H1 (cell line): ENCODE data around the gene ITIH6. TPM values are rescaled to one million over a fixed set of nuclear protein-coding genes. Genes with fewer than 3 reads are reported as not detected.

Source experiments
- CTBP2 ChIP-seq: IDR thresholded peaks from 2 replicates; pipeline ENCODE4 v1.7.0; 2011; ENCODE audit warnings: borderline replicate concordance, mild to moderate bottlenecking, moderate library complexity, mixed read lengths, low read length; ENCODE audit not compliant: insufficient read depth, insufficient read length
- polyA plus RNA-seq, 7 experiments: library from polyadenylated mRNA; depleted of rRNA in 3 of 7; stranded (reverse) in 5 of 7; unstranded in 2 of 7; fragments of >200 nt in 5 of 7; fragments of 200-250 nt in 2 of 7; gene quantifications; 1 replicate in 5 of 7; 2 replicates in 1 of 7; 4 replicates in 1 of 7; pipeline versions ENCODE4 v1.2.1 to v1.2.3, GENCODE V29; 2011 to 2013; ENCODE audit warnings: missing spikeins in 2 of 7, mixed read lengths in 2 of 7
- total RNA-seq: library from RNA; stranded (reverse); fragmentation: NEBNext Ultra II Directional; extraction: Animal tissue kit (Norgen Biotek cat#: 25700); gene quantifications from 2 replicates; pipeline ENCODE4 v1.2.1, GENCODE V29; 2021
- TF ChIP-seq, protein P1 (sequence below): IDR thresholded peaks from 2 replicates; pipeline ENCODE4 v1.6.1; 2012; ENCODE audit warnings: inconsistent platforms
- TF ChIP-seq, protein P2 (sequence below): fragments of 300-600 bp; sonication (generic); IDR thresholded peaks from 2 replicates; pipeline ENCODE4 v1.7.1; 2012; ENCODE audit warnings: low read length, moderate library complexity, mild to moderate bottlenecking, inconsistent platforms; ENCODE audit not compliant: insufficient replicate concordance

ITIH6 gene
- total and polyA plus RNA-seq, 2 of the 8 experiments (the other 6 are each of a cell fraction or from before 2014, with no cell fraction given): 0.02 TPM; not detected in 1

DNA sequence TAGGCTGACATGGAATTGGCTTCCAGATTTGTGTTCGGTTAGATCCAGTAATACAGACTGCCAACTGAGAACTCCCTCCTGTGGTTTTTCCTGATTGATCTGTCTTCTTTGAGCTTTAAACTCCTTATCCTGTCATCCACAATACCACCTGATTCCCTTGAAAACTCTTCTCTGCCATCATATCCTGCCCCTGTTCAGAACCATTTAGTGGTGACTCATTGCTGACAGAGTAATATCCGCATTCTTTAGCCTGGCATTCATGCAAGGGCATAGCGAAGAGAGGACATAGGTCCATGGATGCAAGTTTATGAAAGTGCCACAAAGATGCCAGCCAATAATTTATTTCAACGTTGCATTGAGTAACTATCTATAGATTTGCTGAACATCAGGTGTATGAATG, 76.6 kb downstream of the ITIH6 start (continued):
- TF ChIP-seq, protein P1, sequence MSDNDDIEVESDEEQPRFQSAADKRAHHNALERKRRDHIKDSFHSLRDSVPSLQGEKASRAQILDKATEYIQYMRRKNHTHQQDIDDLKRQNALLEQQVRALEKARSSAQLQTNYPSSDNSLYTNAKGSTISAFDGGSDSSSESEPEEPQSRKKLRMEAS: no peak
- TF ChIP-seq, protein P2, sequence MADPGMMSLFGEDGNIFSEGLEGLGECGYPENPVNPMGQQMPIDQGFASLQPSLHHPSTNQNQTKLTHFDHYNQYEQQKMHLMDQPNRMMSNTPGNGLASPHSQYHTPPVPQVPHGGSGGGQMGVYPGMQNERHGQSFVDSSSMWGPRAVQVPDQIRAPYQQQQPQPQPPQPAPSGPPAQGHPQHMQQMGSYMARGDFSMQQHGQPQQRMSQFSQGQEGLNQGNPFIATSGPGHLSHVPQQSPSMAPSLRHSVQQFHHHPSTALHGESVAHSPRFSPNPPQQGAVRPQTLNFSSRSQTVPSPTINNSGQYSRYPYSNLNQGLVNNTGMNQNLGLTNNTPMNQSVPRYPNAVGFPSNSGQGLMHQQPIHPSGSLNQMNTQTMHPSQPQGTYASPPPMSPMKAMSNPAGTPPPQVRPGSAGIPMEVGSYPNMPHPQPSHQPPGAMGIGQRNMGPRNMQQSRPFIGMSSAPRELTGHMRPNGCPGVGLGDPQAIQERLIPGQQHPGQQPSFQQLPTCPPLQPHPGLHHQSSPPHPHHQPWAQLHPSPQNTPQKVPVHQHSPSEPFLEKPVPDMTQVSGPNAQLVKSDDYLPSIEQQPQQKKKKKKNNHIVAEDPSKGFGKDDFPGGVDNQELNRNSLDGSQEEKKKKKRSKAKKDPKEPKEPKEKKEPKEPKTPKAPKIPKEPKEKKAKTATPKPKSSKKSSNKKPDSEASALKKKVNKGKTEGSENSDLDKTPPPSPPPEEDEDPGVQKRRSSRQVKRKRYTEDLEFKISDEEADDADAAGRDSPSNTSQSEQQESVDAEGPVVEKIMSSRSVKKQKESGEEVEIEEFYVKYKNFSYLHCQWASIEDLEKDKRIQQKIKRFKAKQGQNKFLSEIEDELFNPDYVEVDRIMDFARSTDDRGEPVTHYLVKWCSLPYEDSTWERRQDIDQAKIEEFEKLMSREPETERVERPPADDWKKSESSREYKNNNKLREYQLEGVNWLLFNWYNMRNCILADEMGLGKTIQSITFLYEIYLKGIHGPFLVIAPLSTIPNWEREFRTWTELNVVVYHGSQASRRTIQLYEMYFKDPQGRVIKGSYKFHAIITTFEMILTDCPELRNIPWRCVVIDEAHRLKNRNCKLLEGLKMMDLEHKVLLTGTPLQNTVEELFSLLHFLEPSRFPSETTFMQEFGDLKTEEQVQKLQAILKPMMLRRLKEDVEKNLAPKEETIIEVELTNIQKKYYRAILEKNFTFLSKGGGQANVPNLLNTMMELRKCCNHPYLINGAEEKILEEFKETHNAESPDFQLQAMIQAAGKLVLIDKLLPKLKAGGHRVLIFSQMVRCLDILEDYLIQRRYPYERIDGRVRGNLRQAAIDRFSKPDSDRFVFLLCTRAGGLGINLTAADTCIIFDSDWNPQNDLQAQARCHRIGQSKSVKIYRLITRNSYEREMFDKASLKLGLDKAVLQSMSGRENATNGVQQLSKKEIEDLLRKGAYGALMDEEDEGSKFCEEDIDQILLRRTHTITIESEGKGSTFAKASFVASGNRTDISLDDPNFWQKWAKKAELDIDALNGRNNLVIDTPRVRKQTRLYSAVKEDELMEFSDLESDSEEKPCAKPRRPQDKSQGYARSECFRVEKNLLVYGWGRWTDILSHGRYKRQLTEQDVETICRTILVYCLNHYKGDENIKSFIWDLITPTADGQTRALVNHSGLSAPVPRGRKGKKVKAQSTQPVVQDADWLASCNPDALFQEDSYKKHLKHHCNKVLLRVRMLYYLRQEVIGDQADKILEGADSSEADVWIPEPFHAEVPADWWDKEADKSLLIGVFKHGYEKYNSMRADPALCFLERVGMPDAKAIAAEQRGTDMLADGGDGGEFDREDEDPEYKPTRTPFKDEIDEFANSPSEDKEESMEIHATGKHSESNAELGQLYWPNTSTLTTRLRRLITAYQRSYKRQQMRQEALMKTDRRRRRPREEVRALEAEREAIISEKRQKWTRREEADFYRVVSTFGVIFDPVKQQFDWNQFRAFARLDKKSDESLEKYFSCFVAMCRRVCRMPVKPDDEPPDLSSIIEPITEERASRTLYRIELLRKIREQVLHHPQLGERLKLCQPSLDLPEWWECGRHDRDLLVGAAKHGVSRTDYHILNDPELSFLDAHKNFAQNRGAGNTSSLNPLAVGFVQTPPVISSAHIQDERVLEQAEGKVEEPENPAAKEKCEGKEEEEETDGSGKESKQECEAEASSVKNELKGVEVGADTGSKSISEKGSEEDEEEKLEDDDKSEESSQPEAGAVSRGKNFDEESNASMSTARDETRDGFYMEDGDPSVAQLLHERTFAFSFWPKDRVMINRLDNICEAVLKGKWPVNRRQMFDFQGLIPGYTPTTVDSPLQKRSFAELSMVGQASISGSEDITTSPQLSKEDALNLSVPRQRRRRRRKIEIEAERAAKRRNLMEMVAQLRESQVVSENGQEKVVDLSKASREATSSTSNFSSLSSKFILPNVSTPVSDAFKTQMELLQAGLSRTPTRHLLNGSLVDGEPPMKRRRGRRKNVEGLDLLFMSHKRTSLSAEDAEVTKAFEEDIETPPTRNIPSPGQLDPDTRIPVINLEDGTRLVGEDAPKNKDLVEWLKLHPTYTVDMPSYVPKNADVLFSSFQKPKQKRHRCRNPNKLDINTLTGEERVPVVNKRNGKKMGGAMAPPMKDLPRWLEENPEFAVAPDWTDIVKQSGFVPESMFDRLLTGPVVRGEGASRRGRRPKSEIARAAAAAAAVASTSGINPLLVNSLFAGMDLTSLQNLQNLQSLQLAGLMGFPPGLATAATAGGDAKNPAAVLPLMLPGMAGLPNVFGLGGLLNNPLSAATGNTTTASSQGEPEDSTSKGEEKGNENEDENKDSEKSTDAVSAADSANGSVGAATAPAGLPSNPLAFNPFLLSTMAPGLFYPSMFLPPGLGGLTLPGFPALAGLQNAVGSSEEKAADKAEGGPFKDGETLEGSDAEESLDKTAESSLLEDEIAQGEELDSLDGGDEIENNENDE: no peak
- TF ChIP-seq CTBP2: no peak
- TF ChIP-seq, all 59 proteins: peak for 0
